GM21367 (cell line): Measurements from ENCODE around the gene CERS1.

ENCODE experiments used
- ATAC-seq: cut with Tn5 transposase; IDR thresholded peaks from one replicate; pipeline ENCODE4 v1.9.1; 2021; ENCODE audit not compliant: unreplicated experiment

Gene CERS1

DNA sequence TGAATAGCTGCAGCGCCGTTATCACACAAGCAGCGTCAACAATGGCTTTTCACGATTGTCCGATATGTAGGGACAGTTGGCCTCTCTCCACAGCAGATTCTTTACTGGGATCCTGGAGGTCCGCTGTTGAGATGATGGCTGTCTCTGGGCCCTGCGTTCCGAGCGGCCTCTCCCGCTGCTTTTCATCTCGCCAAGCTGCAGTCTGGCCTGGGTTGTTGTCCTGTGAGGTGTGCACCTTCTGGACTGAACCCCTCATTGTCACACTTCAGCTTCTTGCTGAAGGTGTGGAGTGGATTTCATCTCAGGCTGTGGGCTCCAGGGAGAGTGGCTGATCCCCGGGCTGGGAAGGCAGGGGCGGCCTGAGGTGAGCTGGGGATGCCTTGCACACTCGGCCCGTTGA, 54.6 kb downstream of the CERS1 start:
- no peak for ATAC-seq

DNA sequence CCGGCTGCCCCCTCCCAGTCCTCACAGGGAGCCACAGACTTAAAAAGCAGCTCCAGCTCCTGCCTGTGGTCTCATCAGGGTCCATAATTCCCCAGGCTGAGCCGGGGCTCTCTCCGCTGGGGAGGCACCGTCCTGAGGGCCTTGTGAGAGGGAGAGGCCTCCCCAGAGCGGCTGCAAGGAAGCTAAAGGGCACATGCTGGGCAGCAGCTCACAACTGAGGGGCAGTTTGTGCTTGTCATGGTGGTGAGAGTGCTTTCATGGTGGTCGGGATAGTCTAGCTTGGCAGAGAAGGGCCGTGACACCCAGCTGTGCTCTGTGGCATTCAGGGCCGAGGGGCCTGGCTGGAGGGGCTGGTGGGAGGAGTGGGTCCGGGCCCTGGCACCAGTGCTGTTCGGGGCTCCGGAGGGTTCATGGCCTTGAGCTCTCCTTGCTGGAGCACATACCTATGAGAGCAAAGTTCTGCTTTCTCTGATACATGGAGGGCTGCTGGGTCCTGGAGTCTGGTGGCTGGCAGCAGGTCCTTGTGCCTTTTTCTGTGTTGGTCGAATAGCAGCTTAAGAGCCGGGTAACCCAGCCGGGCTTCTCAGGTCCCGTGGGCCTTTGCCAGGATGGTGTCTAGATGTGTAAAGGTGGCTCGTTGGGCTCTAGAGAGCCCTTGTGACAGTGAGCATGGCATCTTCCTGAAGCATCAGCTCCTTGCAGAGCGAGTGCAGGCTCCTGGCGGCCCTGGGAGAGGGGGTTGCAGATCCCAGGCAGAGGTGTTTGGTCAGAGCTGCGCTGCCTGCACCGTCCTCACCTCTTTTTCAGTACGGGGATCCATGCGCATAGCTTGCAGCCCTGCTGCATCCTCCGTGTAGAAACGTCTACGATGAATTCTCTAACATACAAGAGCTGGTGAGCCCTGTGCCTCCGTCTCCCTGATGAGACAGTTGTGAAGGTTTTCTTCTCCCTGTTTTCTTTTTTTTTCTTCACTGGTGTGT, 55.4 kb downstream of the CERS1 start:
- ATAC-seq = no peak

DNA sequence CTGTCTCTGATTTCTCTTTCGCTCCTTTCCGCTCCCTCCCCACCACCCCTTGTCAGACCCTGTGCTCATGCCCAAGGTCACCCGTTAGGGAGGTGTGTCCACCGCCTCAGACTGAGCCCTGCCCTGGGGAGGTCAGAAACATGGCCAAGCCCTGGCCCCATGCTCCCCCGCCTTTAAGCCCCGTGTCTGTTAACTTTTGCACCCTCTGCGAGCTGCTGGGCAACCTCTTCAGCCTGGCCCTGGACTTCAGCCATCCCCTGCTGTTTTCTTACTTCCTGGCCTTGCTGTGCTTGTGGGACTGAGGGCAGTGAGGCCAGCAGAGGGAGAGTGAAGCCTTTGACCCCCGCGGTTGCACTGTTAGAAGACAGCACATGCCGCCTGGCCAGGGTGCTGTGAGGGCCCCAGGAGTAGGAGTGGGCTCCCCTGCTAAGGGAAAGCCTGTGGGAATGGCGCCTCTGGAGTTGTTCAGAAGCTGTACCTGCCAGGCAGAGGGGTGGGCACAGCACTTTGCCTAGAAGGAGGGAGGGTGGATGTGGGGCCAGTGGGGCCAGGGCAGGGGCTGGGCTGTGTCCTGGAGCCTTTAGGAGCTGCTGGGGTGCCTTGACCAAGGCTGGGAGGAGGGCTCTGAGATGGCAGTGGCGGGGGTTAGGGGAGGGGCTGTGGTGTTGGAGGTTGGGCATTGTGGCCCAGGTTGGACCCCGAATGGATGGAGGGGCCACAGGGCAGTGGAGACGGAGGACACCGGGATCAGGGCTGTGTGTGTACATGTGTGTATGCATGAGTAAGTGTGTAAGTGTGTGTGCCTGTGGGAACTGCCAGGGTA, 56.3 kb downstream of the CERS1 start:
- no peak for ATAC-seq

DNA sequence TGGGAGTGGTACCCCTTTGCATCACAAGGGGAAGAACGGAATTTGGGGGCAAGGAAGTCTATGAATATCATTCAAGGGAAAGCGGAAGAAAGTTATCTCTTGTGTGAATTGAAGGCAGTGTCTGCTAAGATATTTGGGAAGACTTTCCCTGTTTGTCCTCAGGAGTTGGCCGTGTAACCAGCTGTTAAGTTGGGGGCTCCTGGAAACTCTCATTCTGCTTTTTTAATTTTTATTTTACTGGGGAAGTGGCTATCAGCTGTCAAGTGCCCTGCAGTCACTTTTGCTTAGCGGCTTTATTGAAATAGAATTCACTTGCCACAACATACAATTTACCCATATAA, 61.3 kb downstream of the CERS1 start:
- ATAC-seq = no peak

DNA sequence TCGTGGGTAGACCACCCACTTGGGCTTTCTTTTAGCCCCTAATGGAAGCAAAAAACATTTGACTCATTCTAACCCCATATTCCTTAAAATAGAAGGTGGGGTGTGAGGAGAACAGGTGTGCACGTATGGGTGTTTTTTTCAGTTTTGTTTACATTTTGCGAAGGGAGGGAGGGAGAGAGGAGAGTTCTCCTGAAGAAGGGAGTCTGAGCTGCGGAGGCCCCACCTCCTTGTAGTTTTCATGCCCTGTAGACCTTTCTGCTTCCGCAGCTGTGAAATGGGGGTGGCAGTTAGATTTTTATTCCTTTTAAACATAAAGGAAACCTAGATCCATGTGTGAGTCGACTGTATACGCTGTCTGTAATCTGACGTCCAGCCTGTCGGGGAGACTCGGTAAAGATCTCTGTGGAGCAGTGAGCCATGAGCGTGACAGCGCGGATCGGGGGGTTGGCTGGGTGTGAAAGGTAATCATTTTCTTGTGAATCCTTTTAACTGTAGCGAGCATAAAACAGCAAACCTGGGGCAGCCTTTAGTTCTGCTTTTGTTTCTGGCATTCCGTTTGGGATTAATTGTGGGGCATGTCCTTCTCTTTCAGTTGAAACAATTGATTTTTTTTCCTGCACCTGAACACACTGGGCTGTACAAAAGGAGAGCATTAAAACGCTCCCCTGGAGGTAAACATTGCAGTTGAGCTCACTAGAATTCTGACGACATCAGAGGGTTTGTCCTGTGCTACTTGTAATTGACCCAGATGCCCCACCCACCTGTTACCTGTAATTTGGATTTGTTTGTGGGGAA, 61.9 kb downstream of the CERS1 start:
- ATAC-seq = no peak

DNA sequence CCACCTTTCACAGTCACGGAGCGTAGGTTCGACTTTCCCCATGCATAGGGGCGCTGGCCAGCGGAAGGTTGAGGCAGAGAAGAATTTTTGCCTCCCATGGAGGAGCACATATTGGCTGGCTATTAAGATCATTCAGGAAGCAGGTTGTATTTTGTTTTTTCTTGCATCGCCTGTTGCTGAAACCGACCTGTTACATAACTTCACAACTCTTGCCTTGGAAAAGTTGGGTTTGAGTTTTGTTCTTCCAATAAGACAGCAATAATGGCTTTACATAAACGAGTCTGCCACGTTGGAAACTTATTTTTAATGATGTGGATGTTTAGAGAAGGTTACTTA, 62.8 kb downstream of the CERS1 start:
- no peak for ATAC-seq

DNA sequence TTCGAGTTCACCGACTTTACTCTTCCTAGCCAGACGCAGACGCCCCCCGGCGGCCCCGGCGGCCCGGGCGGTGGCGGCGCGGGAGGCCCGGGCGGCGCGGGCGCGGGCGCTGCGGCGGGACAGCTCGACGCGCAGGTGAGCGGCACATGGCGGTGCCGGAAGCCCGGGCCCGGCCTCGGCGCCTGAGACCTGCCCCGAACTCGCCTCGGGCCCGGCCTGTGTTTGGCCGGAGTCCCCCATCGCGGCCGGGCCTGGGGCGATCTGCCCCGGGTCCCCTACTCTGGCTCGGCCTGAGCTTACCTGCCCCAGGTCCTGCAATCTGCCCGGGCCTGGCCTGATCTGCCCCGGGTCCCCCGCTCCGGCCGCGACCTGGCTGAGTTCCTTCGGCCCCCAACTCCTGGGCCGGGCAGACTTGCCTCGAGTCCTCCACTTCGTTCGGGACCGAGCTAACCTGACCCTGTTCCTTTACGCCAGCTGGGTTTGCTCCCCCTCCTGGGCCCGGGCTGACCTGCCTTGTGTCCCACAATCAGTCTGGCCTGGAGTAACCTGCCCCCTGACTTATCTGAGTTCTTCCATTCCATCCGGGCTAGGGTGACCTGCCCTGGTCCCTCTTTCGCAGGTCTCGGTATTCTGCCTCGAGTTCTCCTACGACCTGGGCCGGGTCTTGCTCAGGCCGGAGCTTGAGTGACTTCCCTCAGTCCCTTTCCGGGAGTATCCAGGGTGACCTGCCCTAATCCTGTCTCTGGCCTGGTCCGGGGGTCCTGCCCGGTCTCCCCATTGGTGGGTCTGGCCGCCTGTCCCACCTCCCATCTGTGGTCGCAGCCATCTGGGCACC, 63.4 kb downstream of the CERS1 start:
- peak; percentile 27 for ATAC-seq

DNA sequence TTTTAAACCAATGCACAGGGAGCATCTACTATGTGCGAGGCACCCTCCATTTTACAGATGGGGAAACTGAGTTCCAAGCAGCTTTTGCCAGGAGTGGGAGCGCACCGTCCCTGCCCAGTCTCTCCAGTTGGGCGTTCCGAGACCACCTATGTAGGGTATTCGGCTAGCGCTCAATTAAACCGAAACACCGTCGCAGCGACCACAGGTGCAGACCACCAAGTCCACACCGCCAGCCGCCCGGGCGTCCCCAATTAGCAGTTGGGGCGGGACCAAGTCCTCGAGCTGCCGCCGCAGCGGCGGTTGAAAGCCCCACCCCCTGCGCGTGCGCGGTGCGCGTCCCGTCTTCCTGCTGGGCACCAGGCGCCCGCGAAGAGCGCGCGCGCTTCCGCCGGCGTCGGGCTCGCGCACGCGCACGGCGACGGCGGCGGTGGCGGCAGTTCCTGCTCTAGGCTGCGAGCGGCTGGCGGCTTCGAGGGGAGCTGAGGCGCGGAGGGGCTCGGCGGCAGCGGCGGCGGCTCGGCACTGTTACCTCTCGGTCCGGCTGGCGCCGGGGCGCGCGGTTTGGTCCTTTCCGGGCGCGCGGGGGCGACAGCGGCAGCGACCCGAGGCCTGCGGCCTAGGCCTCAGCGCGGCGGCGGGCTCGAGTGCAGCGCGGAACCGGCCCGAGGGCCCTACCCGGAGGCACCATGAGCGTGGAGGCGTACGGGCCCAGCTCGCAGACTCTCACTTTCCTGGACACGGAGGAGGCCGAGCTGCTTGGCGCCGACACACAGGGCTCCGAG, 64.2 kb downstream of the CERS1 start, which contains the start of gene UPF1:
Gene UPF1 (plus strand): TSS at position 436 of the 782 bp plus-strand sequence. CDS start 251 bp downstream, at position 687.
- ATAC-seq = peak; percentile 56

DNA sequence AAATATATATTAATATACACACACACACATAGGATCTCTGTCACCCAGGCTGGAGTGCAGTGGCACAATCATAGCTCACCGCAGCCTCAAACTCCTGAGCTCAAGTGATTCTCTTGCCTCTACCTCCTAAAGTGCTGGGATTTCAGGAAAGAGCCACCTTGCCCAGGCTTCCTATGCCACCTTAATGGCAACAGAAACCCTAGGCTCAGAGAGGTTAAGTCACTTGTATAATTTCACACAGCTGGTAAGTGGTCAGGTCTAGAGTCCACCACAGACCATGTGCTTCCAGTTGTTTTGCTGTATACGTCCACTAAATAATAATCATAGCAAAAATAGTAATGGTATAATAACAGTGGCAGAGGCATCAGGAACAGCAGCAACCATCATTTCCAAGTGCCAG, 65.5 kb downstream of the CERS1 start:
- ATAC-seq = no peak

DNA sequence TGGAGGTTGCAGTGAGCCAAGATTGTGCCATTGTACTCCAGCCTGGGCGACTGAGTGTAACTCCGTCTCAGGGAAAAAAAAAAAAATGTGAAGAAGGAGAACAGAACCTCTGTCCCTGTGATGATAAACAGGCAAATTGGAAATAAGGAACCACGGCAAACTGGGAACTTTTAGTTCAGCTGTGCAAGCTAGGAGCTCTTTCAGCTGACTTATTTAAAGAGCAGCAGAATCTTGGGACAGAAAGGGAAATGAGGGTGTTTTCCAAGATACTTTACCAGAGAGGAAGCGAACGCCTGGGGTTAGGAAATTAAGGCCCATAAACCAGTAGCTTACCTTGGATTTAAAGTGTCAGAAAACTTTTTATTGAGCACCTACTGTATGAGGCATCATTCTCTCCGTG, 67.2 kb downstream of the CERS1 start:
- no peak for ATAC-seq
